AG10803 (cell line): ENCODE measurements around the gene RAET1L.
"Not testable (repeated sequence)": the region's sequence is repeated elsewhere in the genome, so short reads cannot be mapped to it uniquely, and the experiment has no call there.

ENCODE experiments used
- DNase-seq: peaks from one replicate; pipeline ENCODE4 v3.0.0; 2010; ENCODE audit warnings: low read depth
- H3K4me3 ChIP-seq: 2 replicates; pipeline ENCODE4 v1.5.1; 2011; ENCODE audit warnings: mild to moderate bottlenecking, low read length, control low read depth
- TF ChIP-seq, protein P1 (sequence below): conservative IDR thresholded peaks from 2 replicates; pipeline ENCODE4 v1.5.1; 2011; ENCODE audit warnings: mild to moderate bottlenecking, low read length, control low read depth, inconsistent platforms

The RAET1L gene

GRCh38 chr6:150002710-150003109, 22.6 kb downstream of the RAET1L start:
- H3K4me3 ChIP-seq = no peak overlapping the region
- DNase-seq = no peak
- TF ChIP-seq, protein P1, sequence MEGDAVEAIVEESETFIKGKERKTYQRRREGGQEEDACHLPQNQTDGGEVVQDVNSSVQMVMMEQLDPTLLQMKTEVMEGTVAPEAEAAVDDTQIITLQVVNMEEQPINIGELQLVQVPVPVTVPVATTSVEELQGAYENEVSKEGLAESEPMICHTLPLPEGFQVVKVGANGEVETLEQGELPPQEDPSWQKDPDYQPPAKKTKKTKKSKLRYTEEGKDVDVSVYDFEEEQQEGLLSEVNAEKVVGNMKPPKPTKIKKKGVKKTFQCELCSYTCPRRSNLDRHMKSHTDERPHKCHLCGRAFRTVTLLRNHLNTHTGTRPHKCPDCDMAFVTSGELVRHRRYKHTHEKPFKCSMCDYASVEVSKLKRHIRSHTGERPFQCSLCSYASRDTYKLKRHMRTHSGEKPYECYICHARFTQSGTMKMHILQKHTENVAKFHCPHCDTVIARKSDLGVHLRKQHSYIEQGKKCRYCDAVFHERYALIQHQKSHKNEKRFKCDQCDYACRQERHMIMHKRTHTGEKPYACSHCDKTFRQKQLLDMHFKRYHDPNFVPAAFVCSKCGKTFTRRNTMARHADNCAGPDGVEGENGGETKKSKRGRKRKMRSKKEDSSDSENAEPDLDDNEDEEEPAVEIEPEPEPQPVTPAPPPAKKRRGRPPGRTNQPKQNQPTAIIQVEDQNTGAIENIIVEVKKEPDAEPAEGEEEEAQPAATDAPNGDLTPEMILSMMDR = no peak

DNA sequence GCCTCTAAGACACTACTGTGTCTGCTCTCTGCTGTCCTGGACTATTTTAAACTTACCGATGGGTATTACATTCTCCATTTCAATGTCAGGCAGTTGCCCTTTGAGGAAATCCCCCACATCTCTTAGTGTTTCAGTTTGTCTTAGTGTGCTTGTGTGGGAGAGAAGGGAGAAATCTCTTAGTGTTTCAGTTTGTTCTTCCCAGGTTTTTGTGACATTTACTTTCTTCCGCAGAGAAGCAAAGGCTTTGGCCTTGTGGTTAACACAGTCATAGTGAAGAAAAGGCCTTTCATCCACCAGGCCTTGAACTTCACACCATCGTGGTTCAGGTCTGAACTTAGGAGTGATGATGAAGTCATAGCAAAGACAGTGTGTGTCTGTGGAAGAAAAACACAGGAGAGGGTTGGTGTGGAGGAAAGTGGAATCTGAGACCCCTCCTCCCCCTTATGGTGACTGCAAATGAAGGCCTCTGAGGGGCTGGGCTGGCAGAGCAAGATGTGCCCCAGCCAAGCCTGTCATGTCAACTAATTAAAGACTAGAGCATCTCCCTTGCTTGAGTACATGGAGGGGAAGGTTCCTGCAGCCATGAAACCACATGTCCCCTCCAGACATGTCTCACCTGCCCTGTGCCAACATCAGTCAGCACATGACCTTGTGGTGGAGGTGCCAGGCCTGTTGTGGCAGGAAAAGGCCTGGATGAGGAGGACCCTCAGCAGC, 23.9 kb downstream of the RAET1L start:
- no peak overlapping the region for H3K4me3 ChIP-seq
- TF ChIP-seq, protein P1 = no peak
- no peak for DNase-seq

DNA sequence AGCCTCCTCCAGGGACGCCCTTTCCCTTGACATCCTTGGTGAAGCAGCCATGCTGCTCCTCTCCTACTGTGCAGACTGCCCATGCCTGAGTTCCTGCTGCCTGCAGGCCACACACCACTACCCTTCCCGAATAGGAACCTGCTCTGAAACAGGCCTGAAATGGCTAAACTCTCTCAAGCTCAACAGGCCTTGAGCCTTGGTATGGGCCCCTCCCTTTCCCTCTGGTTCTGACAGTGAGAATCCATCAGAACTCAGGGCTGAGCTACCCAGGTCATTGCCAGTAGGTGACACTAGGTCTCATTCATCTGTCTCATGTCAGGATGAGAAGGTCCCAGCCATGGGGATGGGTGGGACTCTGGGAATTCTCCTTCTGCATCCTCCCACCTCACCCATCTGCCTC, 25.7 kb downstream of the RAET1L start:
- TF ChIP-seq, protein P1 = no peak
- H3K4me3 ChIP-seq = no peak overlapping the region

GRCh38 chr6:149995971-149996370, 29.4 kb downstream of the RAET1L start:
- TF ChIP-seq, protein P1 = no peak
- DNase-seq = no peak
- H3K4me3 ChIP-seq = no peak overlapping the region

More for the DNA sequence above, 25.7 kb downstream of the RAET1L start:
- DNase-seq = no peak

- H3K4me3 ChIP-seq = no peak overlapping the region
- TF ChIP-seq, protein P1 = no peak
- DNase-seq = no peak
Measured at GRCh38 chr6:149995235-149995750, 30.0 kb downstream of the RAET1L start.

- TF ChIP-seq, protein P1 = no peak
- DNase-seq = no peak
- no peak overlapping the region for H3K4me3 ChIP-seq
Measured at GRCh38 chr6:149991838-149992237, 33.5 kb downstream of the RAET1L start.

DNA sequence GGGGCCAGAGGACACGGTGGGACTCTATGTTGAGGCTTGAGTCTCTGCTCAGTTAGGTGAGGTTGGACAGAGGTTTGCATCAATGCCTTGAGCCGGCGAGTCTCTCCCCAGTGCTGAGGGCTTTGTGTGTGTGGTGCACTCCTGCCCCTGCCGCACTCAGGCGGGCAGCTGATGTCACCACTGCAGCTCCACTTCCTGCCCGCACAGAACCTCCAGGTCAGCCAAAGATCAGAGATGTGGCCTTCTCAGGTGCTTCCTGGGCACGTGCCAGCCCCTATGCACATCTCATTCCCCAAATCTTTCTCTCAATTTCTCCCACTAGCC, 33.9 kb downstream of the RAET1L start:
- not testable (repeated sequence) for DNase-seq, H3K4me3 ChIP-seq
